T-helper 2 cell (primary cell): ENCODE measurements around the gene GEMIN7.
A peak's percentile ranks its signal among the peaks of the same experiment; 100 is the strongest.

ENCODE experiments used
- DNase-seq, 5 experiments: peaks; one replicate each; pipeline versions ENCODE4 v3.0.0 to v3.0.0-alpha.2; 2012 to 2022
- total RNA-seq, 2 donors: gene quantifications; one replicate each; lab custom pipeline; 2026; lab: John Stamatoyannopoulos, UW

The GEMIN7 gene, protein sequence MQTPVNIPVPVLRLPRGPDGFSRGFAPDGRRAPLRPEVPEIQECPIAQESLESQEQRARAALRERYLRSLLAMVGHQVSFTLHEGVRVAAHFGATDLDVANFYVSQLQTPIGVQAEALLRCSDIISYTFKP
- total RNA-seq = 1.2 to 3.5 reads per million in 2 donors

DNA sequence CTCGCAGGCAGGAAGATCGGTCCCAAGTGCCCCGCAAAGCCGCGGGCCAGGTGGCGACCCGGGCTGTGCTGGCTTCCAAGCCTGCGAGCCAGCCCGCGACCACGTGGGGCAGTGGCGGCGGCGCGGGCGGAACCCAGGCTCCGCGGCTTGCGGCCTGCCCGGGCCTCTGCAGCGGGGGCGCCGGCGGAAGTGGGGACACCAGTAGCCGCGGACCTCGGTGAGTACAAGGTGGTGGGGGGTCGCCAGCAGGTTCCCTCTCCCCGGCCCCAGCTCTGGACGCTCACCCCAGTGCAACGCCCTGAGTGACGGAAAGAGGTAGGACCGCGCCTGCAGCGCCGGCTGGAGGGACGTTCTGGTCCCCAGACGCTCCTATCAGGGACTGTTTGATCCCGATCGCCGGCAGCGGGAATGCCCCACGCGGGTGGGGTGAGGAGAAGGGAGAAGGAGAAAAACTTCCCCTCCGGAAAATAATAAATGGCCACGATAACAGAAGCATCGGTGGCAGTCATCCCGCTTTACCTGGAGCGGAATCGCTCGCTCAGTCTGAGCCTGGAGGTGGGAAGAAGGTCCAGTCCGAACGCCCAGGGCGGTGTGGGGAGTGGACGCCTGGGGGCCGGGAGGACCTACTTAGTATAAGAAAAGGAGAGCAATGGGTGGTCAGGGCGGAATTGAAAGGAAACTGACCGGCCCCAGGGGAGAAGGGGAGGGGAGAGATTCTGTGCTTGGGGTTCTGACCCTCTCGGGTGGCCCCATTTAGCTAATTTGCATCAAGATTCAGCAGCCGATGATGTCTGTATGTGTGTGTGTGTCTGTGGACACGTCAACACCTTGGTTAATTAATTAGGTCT, at the start of gene GEMIN7:
Gene GEMIN7, plus strand, starts transcription at position 198 of the 848 bp plus-strand sequence. CDS start 10,855 bp downstream, outside the sequence.
- DNase-seq = peak; percentile 55 to 87 (median 68)

GRCh38 chr19:45030825-45031224, 48.2 kb upstream of the GEMIN7 start:
- no peak for DNase-seq

GRCh38 chr19:45032421-45032820, 46.6 kb upstream of the GEMIN7 start:
- no peak for DNase-seq

DNA sequence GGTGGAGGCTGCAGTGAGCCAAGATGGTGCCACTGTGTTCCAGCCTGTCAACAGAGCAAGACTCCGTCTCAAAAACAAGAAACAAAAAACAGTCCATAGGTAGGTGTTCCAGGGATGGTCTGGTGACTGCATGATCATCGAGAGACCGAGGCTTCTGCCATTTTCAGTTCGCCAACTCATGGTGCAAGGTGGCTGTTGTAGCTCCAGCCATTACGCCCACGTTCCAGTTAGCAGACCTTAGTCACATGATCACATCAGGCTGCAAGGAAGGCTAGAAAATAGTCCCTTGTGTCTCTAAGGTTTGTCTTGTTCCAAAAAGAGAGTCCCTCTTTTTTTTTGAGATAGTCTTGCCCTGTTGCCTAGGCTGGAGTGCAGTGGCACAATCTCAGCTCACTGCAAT, 43.3 kb upstream of the GEMIN7 start:
- no peak for DNase-seq

- no peak for DNase-seq
These were observed 41.5 kb upstream of the GEMIN7 start for GRCh38 chr19:45037393-45038169.

DNA sequence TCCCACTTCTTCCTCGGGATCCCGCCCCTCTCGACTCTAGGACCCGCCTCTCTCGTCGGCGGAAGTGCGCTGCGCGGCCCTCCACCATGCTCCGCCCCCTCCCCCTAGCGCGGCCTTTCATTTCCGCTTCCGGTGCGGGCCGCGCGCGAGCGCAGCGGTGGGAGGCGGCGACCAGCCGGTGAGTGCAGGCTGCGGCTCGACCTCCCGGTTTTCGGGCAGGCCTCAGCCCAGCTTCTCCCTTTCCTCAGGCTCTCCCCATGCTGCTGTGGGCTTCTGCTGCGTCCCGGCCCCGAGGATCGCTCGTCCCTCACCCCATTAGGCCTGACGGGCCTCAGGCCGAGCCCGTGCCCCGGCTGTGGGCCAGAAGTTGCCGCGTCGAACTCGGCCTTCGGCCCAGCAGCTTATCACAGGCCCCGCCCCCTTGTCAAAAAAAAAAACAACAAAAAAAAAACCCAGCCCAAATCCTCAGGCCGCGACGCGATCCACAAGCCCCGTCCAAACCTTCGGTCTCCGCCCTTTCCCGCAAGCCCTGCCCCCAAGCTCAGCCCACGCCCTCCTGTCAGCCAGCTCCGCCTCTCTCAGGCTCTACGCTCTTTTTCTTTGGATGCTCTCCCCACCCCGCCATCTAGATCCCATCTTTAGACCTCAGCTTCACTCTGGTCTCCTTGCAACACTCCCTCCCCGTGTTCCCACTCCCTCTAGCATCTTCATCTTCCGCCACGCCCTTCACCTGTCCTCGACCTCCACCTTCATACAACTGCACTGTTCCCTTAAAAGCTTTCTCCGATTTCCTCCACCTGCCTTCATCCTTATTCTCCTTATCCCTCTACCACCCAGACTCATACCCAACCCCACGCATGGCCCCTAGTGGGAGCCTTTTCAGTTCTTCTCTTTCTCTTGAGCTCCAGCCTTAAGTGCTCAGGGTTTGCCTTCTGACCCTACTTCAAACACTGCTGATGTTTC, 39.8 kb upstream of the GEMIN7 start, which contains the start of gene CLASRP:
Gene CLASRP, plus strand, starts transcription at position 115 of the 963 bp plus-strand sequence. CDS start 1,168 bp downstream, outside the sequence.
- DNase-seq = peak; percentile 77 to 91 (median 82)

DNA sequence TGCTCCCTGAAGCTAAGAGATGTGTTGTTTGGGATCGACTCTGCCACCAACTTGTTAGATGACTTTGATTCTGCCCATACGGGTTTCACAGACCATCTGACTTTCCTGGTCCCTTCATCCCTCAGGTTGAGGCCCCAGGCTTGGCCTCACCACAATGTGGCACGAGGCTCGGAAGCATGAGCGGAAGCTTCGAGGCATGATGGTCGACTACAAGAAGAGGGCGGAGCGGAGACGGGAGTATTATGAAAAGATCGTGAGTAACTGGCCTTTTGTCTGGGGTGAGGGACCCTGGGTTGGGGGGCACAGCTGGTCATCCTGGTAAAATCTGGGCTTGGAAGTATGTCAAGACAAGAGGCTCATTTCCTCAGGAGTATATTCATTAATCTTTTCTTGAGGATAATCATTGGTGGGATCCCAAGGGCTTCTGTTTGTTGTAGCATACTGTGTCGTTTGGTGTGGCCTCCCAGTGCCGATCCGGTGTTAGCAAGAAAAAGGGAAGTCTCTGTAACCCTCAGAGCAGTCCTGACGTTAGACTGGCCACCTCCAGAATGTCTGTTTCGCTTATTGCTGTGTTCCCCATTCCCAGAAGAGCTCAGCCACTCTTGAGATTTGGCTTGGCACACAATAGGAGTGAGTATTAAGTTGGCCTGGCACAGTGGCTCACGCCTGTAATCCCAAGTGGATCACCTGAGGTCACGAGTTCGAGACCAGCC, 38.8 kb upstream of the GEMIN7 start:
- DNase-seq = no peak

GRCh38 chr19:45041125-45041524, 37.9 kb upstream of the GEMIN7 start:
- no peak for DNase-seq

DNA sequence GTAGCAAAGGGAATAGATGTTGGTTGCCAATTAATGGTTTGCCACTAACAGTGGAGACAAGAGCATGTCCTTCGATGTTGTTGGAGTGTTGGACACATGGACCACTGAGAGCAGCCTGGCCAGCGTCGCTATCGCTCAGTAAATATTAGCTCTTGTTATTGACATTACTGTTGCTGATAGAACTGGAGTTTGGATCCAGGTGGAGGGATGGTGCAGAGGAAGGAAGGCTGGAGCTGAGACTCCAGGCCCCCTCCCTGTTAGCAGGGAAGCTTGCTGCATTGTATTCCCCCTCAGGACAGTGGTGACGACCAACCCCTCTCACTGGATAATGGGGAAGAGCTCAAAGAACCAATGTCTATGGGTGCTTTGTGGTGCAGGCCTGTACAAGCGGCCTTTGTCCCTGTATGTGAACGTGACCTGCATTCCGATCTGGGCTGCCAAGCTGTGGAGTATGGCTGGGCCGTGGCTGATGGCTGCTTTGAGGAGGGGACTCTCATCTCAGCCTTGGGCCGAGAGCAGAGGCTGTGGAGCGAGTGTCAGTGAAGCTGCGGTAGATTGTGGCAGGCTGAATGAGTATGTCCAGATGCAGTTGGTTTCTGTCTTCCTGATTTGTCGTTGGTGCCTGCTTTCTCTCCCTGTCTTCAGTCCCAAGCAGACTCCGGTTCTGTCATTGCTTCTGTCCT, 33.2 kb upstream of the GEMIN7 start:
- no peak for DNase-seq

DNA sequence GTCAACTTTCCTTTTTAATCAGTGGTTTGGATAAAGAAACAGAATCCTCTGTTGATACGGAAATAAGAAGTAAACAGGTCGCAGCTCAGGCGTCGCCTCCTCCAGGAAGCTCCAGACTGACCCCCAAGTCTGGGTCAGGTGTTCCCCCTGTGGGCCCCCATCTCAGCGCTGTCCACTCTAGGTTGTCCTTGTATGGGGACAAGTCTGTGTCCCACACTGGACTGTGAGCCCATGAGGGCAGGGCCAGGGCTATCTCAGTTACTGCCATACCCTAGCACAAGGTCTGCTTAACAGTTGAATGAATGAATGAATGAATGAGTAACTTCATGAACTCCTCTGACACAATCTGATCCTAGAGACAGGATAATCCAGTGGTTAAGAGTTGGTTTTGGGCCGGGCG, 32.7 kb upstream of the GEMIN7 start:
- DNase-seq = no peak

- peak in 1 of 5 experiments; percentile 22 for DNase-seq
These were observed 31.8 kb upstream of the GEMIN7 start for GRCh38 chr19:45047188-45047797.

DNA sequence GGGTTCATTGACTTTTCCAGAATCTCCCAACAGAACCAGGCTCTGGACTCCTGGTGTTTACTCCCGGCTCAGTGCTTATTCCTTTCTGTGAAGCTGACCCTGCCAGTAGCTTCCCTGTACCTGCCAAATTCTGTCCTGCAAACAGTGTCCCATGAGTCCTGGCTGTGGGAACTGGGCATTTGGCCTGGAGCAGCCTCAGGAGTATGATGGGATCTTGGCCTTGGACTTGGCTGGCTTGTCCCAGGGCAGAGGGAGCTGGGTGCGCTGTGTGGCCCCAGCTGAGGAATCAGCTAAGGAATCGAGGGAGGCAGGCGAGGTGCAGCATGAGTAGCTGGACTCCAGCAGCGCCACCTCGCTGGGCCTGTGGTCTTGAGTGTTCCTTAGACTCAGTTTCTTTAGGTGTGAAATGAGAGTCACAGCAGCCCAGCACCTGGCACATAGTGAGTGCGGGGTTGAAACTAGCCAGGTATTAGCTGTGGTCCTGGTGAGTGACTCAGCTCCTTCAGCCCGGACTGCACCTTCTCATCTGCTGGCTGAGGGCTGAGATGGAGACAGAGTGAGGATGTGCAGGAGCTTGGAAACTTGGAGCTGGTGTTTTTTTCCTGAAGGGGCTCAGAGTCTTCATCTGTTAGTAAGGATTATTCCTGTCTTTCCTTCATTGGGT, 29.9 kb upstream of the GEMIN7 start:
- no peak for DNase-seq

GRCh38 chr19:45050036-45050435, 29.0 kb upstream of the GEMIN7 start:
- DNase-seq = no peak

- DNase-seq = no peak
These were observed 27.0 kb upstream of the GEMIN7 start for GRCh38 chr19:45051929-45052579.

- no peak for DNase-seq
These were observed 22.2 kb upstream of the GEMIN7 start for GRCh38 chr19:45056831-45057230.

DNA sequence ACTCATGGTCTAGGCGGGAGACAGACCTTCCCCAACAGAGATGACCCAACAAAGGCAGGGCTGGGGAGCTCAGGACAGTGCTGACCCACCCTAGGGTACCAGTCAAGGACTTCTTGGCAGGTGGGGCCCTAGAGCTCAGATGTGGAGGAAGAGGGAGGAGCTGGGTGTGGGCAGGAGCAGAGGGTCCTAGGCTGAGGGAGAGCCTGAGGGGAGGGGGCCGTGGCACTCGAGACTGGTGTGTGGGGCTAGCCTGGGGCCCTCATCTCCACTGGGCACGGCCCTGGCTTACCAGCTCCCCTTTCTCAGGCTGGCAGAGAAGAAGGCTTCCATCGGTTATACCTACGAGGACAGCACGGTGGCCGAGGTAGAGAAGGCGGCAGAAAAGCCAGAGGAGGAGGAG, 21.6 kb upstream of the GEMIN7 start:
- no peak for DNase-seq

- no peak for DNase-seq
These were observed 20.4 kb upstream of the GEMIN7 start for GRCh38 chr19:45058622-45059159.

DNA sequence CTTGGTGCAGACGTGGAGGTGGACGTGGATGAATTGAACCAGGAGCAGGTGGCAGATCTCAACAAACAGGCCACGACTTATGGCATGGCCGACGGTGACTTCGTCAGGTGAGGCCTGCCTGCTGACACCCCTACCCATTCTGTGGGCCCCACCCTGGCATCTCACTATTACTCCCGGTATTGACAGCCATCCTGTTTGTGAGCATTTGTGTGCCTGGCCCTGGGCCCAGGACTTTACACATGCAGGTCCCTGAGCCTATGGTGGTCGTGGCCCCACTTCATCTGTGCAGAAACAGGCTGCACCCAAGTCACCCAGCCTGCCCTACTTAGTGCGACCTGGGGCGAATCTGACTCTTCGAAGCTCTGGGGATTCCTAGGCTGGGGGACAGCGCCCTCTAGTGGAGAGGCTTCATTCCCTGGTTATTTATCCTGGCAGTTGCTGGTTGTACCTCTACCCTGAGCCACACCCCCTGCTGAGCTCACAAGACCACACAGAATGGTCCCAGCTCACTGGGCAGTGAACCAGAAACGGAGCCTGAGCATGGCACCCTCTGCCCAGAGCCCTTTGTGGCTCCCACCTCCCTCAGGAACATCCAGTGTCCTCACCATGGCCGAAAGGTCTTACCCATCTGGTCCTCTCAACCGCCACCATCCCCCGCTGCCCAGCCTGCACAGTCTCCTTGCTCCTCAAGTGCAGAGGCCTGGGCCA, 19.6 kb upstream of the GEMIN7 start:
- DNase-seq = peak; percentile 58 to 80 (median 73)
